ENCODE data around the gene CORT.

DNA sequence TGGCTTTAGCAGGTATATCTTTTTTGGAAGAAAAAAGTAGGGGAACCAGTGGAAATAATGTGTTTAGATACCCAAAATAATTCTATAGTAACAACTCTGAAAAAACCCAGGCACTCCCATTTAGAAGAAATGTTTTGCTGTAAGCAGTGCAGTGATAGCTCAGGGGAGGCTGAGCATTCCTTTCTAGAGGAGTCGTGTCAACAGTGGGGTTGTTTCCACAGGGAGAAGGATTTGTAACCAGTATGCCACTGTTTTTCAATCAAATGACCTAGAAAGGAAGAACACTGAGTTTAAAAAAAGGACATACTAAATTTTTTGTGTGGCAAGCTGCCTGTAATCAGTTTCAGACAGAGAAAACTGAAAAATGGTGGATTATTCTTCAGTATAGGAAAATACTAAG is 48.5 kb upstream of the CORT start:
- TF ChIP-seq POLR2A (IDR thresholded peaks at IDR 0.05), result no peak
- TF ChIP-seq, protein P1, sequence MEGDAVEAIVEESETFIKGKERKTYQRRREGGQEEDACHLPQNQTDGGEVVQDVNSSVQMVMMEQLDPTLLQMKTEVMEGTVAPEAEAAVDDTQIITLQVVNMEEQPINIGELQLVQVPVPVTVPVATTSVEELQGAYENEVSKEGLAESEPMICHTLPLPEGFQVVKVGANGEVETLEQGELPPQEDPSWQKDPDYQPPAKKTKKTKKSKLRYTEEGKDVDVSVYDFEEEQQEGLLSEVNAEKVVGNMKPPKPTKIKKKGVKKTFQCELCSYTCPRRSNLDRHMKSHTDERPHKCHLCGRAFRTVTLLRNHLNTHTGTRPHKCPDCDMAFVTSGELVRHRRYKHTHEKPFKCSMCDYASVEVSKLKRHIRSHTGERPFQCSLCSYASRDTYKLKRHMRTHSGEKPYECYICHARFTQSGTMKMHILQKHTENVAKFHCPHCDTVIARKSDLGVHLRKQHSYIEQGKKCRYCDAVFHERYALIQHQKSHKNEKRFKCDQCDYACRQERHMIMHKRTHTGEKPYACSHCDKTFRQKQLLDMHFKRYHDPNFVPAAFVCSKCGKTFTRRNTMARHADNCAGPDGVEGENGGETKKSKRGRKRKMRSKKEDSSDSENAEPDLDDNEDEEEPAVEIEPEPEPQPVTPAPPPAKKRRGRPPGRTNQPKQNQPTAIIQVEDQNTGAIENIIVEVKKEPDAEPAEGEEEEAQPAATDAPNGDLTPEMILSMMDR (IDR thresholded peaks at IDR 0.05), result no peak
